HCT116 (cell line): ENCODE measurements around the gene GPAT2. TPM values are rescaled to one million over a fixed set of nuclear protein-coding genes. Genes with fewer than 3 reads are reported as not detected.

Source experiments
- total RNA-seq: library from RNA; stranded (reverse); gene quantifications from one replicate; pipeline ENCODE4 v1.2.1, GENCODE V29; 2021; ENCODE audit not compliant: unreplicated experiment

The GPAT2 gene
- total RNA-seq, 1 experiment from 2014 or later, result 54.2 TPM

Other genes with a start within 250 kb of the GPAT2 start
- gene ANKRD36C, start 43.1 kb downstream of the GPAT2 start, total RNA-seq, result 17.7 TPM
- gene ADRA2B, start 81.7 kb upstream of the GPAT2 start, total RNA-seq, result 0.47 TPM
- 0.34 TPM for gene ASTL, start 103.6 kb upstream of the GPAT2 start, total RNA-seq
- 24.5 TPM for gene DUSP2, start 110.5 kb upstream of the GPAT2 start, total RNA-seq
- gene STARD7, start 173.9 kb upstream of the GPAT2 start, total RNA-seq, result 160 TPM
- gene TMEM127, start 231.1 kb upstream of the GPAT2 start, total RNA-seq, result 25.3 TPM
- 76.8 TPM for gene CIAO1, start 231.3 kb upstream of the GPAT2 start, total RNA-seq